GM23248 (cell line): Measurements from ENCODE around the gene DENND1A. TPM values are rescaled to one million over a fixed set of nuclear protein-coding genes. Genes with fewer than 3 reads are reported as not detected.

Experiments
- DNase-seq: peaks from one replicate; pipeline ENCODE4 v3.0.0-alpha.2; 2015
- H2AFZ ChIP-seq: fragments of 200-600 bp; sonication (generic); 2 replicates; pipeline ENCODE4 v1.6.1; 2016; ENCODE audit warnings: antibody characterized with exemption
- H3F3A ChIP-seq: fragments of 200-600 bp; sonication (generic); 2 replicates; pipeline ENCODE4 v1.6.1; 2016; ENCODE audit warnings: mild to moderate bottlenecking, antibody characterized with exemption, mixed run types; ENCODE audit not compliant: insufficient read depth
- H3K27ac ChIP-seq: fragments of 200-600 bp; sonication (generic); 2 replicates; pipeline ENCODE4 v1.5.1; 2016; ENCODE audit warnings: mild to moderate bottlenecking
- H3K27me3 ChIP-seq: fragments of 200-600 bp; sonication (generic); replicated peaks from 2 replicates; pipeline ENCODE4 v1.6.1; 2016; ENCODE audit warnings: mild to moderate bottlenecking; ENCODE audit not compliant: insufficient read depth
- H3K36me3 ChIP-seq: fragments of 200-600 bp; sonication (generic); 2 replicates; pipeline ENCODE4 v1.6.1; 2016; ENCODE audit warnings: low read depth, mild to moderate bottlenecking
- H3K4me1 ChIP-seq: fragments of 200-600 bp; sonication (generic); 2 replicates; pipeline ENCODE4 v1.6.1; 2016; ENCODE audit warnings: mild to moderate bottlenecking; ENCODE audit not compliant: insufficient read depth
- H3K4me2 ChIP-seq: fragments of 200-600 bp; sonication (generic); one replicate; pipeline ENCODE4 v1.6.1; 2016; ENCODE audit warnings: mild to moderate bottlenecking; ENCODE audit not compliant: unreplicated experiment
- H3K4me3 ChIP-seq: fragments of 200-600 bp; sonication (generic); 2 replicates; pipeline ENCODE4 v1.5.1; 2016; ENCODE audit warnings: mild to moderate bottlenecking
- H3K79me2 ChIP-seq: fragments of 200-600 bp; sonication (generic); 2 replicates; pipeline ENCODE4 v1.6.1; 2016; ENCODE audit warnings: mild to moderate bottlenecking; ENCODE audit not compliant: insufficient read depth
- H3K9ac ChIP-seq: fragments of 200-600 bp; sonication (generic); 2 replicates; pipeline ENCODE4 v1.6.1; 2016; ENCODE audit warnings: mild to moderate bottlenecking
- H3K9me2 ChIP-seq: fragments of 200-600 bp; sonication (generic); 2 replicates; pipeline ENCODE4 v1.6.1; 2016; ENCODE audit warnings: mixed run types, mild to moderate bottlenecking, moderate library complexity; ENCODE audit not compliant: insufficient read depth
- H3K9me3 ChIP-seq: fragments of 200-600 bp; sonication (generic); one replicate; pipeline ENCODE4 v1.6.1; 2017; ENCODE audit warnings: low read depth
- H4K20me1 ChIP-seq: fragments of 200-600 bp; sonication (generic); 2 replicates; pipeline ENCODE4 v1.6.0; 2016; ENCODE audit not compliant: insufficient read depth
- EZH2 ChIP-seq: fragments of 200-600 bp; sonication (generic); IDR thresholded peaks from 2 replicates; pipeline ENCODE4 v1.6.1; 2018; ENCODE audit warnings: antibody characterized with exemption, mild to moderate bottlenecking; ENCODE audit not compliant: insufficient read depth, poor library complexity, severe bottlenecking
- EZH2phosphoT487 ChIP-seq: fragments of 200-600 bp; sonication (generic); IDR thresholded peaks from 2 replicates; pipeline ENCODE4 v1.6.1; 2018; ENCODE audit warnings: antibody characterized with exemption, moderate library complexity, mild to moderate bottlenecking, low read depth; ENCODE audit not compliant: insufficient read depth
- WGBS, 2 experiments: methylation state at CpG; one replicate each; pipeline ENCODE4 v1.1.6; 2015 to 2017; ENCODE audit warnings: low lambda C conversion rate in 2 of 2, low coverage in 1 of 2; ENCODE audit errors: missing lambda C conversion rate in 2 of 2; 5-methylcytosine and 5-hydroxymethylcytosine counted together
- in situ Hi-C: fragments of 300-500 bp; cut with MboI; formaldehyde crosslinking; loops from 2 replicates; pipeline ENCODE4 v1.15.0; 2020
- polyA plus RNA-seq: library from polyadenylated mRNA; unstranded; fragments of >200 nt; fragmentation: Nextera tagmentation; extraction: Ambion mirVana; gene quantifications from 2 replicates; pipeline ENCODE4 v1.2.1, GENCODE V29; 2016
- total RNA-seq: library from RNA; depleted of rRNA; stranded (reverse); fragments of >200 nt; shearing (Covaris generic); gene quantifications from 2 replicates; pipeline ENCODE4 v1.2.3, GENCODE V29; 2014

DENND1A gene
- total and polyA plus RNA-seq, 2 experiments from 2014 or later, result 13.2 to 16.4 TPM

GRCh38 chr9:123380852-123381705 lies 548.8 kb downstream of the DENND1A start:
- H3K4me3 ChIP-seq, result no peak overlapping the region
- no peaks in the 10 kb centered on the region for H3K4me1 ChIP-seq
- in situ Hi-C loops, result no loop called here
- H3K9me3 ChIP-seq, result no peaks in the 10 kb centered on the region
- no peak overlapping the region for H2AFZ ChIP-seq
- no peaks in the 10 kb centered on the region for H3K79me2 ChIP-seq
- H3K27ac ChIP-seq, result no peak overlapping the region
- no peaks in the 10 kb centered on the region for H3F3A ChIP-seq
- H4K20me1 ChIP-seq, result no peaks in the 10 kb centered on the region
- TF ChIP-seq EZH2 (no peak), EZH2phosphoT487 (no peak)
- H3K27me3 ChIP-seq, result no peaks in the 10 kb centered on the region; the same call in none of the 2 replicates
- H3K9ac ChIP-seq, result no peak overlapping the region
- no peak for DNase-seq
- no peaks in the 10 kb centered on the region for H3K36me3 ChIP-seq
- WGBS, 2 experiments, result 90 to 94% methylated on average over 22 to 28 of the region's 28 CpGs
- H3K9me2 ChIP-seq, result no peaks in the 10 kb centered on the region
- H3K4me2 ChIP-seq, result no peak overlapping the region

GRCh38 chr9:123378956-123379660 lies 550.8 kb downstream of the DENND1A start:
- no peaks in the 10 kb centered on the region for H3K4me1 ChIP-seq
- in situ Hi-C loops, result no loop called here
- H3K9me3 ChIP-seq, result no peaks in the 10 kb centered on the region
- no peaks in the 10 kb centered on the region for H4K20me1 ChIP-seq
- TF ChIP-seq EZH2, result no peak
- no peak for TF ChIP-seq EZH2phosphoT487
- no peak overlapping the region for H3K9ac ChIP-seq
- H3F3A ChIP-seq, result no peaks in the 10 kb centered on the region
- peaks cover 4% of the 10 kb centered on the region for H3K27me3 ChIP-seq
- H2AFZ ChIP-seq, result no peak overlapping the region
- H3K79me2 ChIP-seq, result no peaks in the 10 kb centered on the region
- no peak overlapping the region for H3K27ac ChIP-seq
- WGBS, 2 experiments, result 81 to 90% methylated on average over 28 to 30 of the region's 30 CpGs
- H3K9me2 ChIP-seq, result no peaks in the 10 kb centered on the region
- no peak overlapping the region for H3K4me3 ChIP-seq
- no peak for DNase-seq
- H3K4me2 ChIP-seq, result no peak overlapping the region
- no peaks in the 10 kb centered on the region for H3K36me3 ChIP-seq

- Histone ChIP-seq H3K9me3 (no peaks in the 10 kb centered on the region), H3F3A (no peaks in the 10 kb centered on the region), H3K27ac (no peak overlapping the region), H3K27me3 (peaks cover 13% of the 10 kb centered on the region), H3K4me2 (no peak overlapping the region), H3K9ac (no peak overlapping the region), H2AFZ (no peak overlapping the region), H3K36me3 (no peaks in the 10 kb centered on the region), H3K79me2 (no peaks in the 10 kb centered on the region), H3K4me1 (no peaks in the 10 kb centered on the region), H3K4me3 (no peak overlapping the region), H4K20me1 (no peaks in the 10 kb centered on the region), H3K9me2 (no peaks in the 10 kb centered on the region)
- no peak for DNase-seq
- in situ Hi-C loops, result no loop called here
- 69 to 76% methylated on average over 10 of the region's 10 CpGs for WGBS, 2 experiments
- no peak for TF ChIP-seq EZH2
- TF ChIP-seq EZH2phosphoT487, result no peak
These were observed 551.9 kb downstream of the DENND1A start for GRCh38 chr9:123378025-123378424.

GRCh38 chr9:123377211-123377971 lies 552.5 kb downstream of the DENND1A start:
- Histone ChIP-seq H3K27me3 (peaks cover 18% of the 10 kb centered on the region), H4K20me1 (no peaks in the 10 kb centered on the region), H3K4me2 (no peak overlapping the region), H3K9me3 (no peaks in the 10 kb centered on the region), H3K27ac (no peak overlapping the region), H3K36me3 (no peaks in the 10 kb centered on the region), H3K4me1 (no peaks in the 10 kb centered on the region), H2AFZ (no peak overlapping the region), H3F3A (no peaks in the 10 kb centered on the region), H3K79me2 (no peaks in the 10 kb centered on the region), H3K9ac (no peak overlapping the region), H3K4me3 (no peak overlapping the region), H3K9me2 (no peaks in the 10 kb centered on the region)
- WGBS, 2 experiments, result 60 to 64% methylated on average over 20 to 21 of the region's 21 CpGs
- no peak for DNase-seq
- in situ Hi-C loops, result no loop called here
- no peak for TF ChIP-seq EZH2
- TF ChIP-seq EZH2phosphoT487, result no peak
